HG03457 (cell line): ENCODE results near the gene TCN2.
"Not testable (repeated sequence)": the region's sequence is repeated elsewhere in the genome, so short reads cannot be mapped to it uniquely, and the experiment has no call there.

Source experiments
- ATAC-seq: cut with Tn5 transposase; IDR thresholded peaks from one replicate; pipeline ENCODE4 v1.9.1; 2021; ENCODE audit warnings: moderate number of reproducible peaks; ENCODE audit not compliant: unreplicated experiment

TCN2 gene

GRCh38 chr22:30606455-30607299, at the start of gene TCN2:
TSS of gene TCN2 (plus strand) at chr22:30607174. CDS start at chr22:30607332, 158 bp downstream.
- no peak for ATAC-seq

- ATAC-seq: no peak
Measured at GRCh38 chr22:30557243-30557642, 49.7 kb upstream of the TCN2 start.

DNA sequence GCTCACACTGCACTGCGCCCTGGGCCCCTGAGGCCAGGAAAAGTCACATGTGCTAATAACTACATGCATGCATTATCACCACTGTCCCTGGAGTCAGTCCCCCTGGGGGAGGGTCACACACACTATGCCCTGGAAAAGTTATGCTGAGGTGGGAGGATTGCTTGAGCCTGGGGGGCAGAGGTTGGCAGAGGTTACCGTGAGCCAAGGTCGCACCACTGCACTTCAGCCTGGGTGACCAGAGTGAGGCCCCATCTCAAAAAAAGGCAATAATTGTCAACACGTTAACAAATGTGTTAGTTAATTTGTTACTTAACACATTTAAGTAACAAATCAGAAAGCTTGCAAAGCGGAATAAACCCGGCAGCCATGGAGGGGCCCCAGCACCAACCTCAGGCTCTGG, 47.1 kb upstream of the TCN2 start:
- no peak for ATAC-seq

- not testable (repeated sequence) for ATAC-seq
Measured at GRCh38 chr22:30560643-30561202, 46.3 kb upstream of the TCN2 start.

GRCh38 chr22:30561402-30562189, 45.4 kb upstream of the TCN2 start:
- ATAC-seq: no peak

DNA sequence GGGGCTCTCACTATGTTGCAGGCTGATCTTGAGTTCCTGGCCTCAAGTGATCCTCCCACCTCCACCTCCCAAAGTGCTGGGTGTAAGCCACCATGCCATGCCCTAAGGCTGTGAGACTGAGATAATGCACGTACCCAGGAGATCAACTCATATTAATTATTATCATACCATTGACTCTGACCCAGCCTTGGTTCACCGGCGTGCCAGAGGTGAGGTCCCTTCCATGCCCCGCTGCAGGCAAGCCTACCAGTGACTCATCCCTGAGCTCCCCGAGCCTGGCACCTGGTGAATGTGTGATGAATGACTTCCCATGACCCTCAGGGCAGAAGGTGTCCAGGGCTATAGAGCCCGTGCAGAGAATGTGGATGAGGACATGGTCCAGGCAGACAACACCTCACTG, 44.6 kb upstream of the TCN2 start:
- ATAC-seq: no peak

DNA sequence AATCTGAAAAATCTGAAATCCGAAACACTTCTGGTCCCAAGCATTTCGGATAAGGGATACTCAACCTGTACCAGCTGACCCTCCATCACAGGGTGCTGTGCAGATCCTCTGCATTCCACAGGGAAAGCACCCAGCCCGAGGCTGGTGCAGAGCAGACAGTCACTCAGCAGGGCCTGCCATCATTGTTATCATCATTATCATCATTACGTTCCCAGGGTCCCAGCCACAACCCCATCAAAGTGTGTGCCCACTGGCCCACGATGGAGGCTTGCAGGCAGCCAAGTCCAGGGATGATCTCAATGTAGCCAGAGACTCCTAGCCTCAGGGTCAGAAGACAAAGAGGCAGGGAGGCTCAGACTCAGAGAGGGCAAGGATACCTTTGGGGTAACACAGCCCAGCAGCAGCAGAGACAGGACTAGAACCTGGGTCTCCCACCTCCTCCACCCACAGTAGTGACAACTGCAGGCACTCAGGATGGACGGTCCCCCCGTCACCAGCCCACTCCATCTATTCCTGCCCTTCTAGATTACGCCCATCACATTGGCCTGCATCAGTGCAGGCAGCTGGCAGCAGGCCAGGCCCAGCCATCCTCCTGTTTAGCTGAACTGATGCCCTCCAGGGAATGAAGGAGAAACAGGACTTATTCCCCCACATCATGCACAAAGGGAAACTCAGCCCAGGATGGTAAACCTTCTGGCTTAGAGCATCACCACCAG, 42.8 kb upstream of the TCN2 start:
- ATAC-seq: no peak

DNA sequence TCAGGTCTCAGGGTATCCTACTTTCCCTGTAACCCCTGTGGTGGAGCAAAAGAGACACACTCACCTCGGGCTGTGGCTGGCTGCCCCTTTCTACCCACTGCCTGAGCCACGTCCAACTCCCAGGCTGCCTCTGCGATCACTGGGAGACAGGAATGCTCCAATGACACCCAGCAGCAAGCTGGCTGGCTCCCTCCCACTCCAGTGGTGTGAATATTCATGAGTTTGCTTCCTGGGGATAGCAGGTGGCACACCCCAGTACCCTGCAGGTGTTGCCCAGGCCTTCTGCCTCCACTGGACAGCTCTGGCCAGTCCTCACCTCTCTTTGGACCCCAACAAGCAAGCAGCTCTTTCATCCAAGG, 42.2 kb upstream of the TCN2 start:
- ATAC-seq: no peak

DNA sequence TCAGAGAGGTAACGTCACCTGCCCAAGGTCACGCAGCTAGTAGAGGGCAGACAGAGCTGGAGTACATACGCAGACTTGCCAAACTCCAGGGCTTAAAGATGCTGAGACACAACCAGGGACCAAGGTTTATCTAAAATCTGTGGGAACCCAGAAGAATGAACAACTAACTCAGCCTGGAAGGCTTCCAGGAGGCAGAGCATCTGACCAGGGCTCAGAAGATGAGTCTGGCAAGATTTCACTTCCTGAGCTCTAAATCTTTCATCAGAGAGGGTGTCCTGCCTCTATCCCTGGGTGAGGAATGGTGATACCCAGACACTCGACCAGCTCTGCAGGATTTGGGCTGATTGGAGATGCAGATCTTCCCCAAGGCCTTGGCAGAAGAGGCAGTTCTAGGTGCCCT, 41.6 kb upstream of the TCN2 start:
- ATAC-seq: no peak

GRCh38 chr22:30566125-30566524, 40.8 kb upstream of the TCN2 start:
- no peak for ATAC-seq

- not testable (repeated sequence) for ATAC-seq
Measured at GRCh38 chr22:30567277-30567676, 39.7 kb upstream of the TCN2 start.

DNA sequence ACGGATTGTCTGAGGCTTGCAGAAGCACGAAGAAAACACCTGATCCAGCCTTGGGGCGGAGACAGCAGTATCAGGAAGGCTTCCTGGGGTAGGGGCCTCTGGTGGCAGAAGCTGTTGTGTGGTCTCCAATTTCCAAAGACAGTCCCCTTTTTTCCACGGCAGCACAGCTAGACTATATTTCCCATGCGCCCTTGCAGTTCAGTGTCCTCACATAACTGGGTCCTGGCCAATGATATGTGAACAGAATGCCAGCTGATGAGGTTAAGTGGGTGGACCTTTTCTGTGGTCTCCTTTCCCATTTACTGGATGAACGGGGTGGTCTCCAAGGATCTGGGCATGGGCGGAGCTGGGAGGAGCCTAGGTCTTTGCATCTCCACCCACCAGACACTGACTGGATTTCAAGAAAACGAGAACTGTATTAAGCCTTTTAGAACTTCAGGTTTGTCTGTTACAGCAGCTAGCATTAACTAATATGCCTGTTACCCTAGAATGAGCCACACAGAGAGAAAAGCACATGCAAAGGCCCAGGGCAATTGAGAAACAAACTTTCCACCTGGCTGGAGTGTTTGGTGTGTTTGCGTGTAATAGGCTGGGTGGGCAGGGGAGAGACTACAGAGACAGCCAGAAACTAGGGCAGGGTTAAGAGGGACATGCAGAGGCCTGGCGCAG, 38.7 kb upstream of the TCN2 start:
- no peak for ATAC-seq

DNA sequence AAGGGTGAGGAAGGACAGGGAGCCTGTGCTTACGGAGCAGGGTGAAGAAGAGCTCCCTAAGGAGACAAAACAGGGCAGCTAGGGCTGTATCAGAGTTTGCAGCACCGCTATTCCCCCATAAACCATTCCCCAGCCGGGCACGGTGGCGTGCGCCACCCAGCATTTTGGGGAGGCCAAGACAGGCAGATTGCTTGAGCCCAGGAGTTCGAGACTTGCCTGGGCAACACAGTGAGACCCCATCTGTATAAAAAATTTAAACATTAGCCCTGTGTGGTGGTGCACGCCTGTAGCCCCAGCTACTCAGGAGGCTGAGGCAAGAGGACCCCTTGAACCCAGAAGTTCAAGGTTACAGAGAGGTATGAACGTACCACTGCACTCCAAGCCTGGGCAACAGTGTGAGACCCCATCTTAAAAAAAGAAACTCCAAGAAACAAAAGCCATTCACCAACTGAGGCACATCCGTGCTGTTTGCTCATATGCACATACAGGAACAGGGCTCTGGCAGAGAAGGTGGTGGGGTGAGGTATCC, 37.2 kb upstream of the TCN2 start:
- no peak for ATAC-seq

- ATAC-seq: no peak
Measured at GRCh38 chr22:30572210-30572609, 34.8 kb upstream of the TCN2 start.

- no peak for ATAC-seq
Measured at GRCh38 chr22:30572840-30573593, 34.0 kb upstream of the TCN2 start.

DNA sequence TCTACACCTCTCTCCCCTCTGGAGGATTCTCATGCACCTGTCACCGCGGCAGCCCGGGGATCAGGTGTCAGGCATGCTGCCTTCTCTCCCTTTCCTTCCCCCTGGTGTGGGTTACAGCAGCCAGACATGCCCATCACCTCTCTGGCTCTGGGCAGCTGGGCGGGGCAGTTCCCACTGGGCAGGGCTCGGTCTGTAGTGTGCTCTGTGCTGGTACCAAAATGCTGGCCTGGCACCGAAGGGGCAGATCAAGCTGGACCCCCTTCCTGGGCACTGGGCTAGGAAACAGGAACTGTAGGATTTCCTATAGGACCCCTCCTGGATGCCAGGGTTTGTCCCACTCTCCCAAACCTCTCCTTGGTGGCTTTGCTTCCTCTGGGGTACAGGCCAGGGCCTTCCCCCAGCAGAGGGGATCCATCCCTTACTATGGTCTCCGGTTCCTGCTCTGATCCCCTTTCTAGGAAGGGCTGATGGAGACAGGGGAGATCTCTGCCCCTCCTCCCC, 33.3 kb upstream of the TCN2 start:
- ATAC-seq: no peak

GRCh38 chr22:30574095-30574981, 32.6 kb upstream of the TCN2 start, which contains the start of gene GAL3ST1:
TSS of gene GAL3ST1 (minus strand) at chr22:30574665. CDS start at chr22:30557392, 17,273 bp downstream.
- no peak for ATAC-seq

DNA sequence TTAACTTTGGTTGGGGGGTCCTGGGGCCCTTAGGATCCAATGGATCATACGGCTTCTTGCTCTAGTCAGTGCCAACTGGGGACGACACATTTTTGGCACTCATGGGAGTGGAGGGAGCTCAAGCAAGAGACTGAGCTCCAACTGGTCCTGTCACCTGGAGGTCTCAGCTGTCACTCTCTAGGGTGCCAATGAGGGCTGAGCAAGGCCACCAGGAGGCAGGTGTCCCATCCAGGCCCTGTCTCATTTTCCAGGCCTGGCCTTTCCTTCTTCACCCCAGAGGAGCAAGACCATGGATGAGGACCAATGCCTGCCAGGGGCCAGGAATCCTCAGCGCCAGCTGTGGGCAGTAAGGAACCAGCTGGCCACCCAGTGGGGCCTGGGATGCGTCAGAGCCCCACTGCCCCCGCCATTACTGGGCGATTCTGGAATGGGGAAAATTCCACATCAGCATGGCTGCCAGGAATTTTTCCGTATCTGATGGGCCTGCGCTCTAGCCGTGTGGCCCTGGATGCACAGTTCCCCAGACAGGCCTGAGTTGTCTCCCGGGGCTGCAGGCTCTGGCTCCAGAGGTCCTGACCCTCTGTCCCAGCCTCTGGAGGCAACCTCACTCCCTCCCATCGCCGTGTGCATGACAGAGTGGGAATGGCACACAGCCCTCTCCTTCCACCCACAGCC, 31.8 kb upstream of the TCN2 start:
- ATAC-seq: no peak
